Caki2 (cell line): ENCODE results near the gene ZNF507. TPM values are rescaled to one million over a fixed set of nuclear protein-coding genes. Genes with fewer than 3 reads are reported as not detected.
"Not testable (repeated sequence)": the region's sequence is repeated elsewhere in the genome, so short reads cannot be mapped to it uniquely, and the experiment has no call there.

Experiments used
- DNase-seq: peaks from one replicate; pipeline ENCODE4 v3.0.0-alpha.2; 2015; ENCODE audit warnings: low read depth
- in situ Hi-C: cut with HindIII; loops from 2 replicates; pipeline ENCODE4 v1.10.0; 2016; ENCODE audit warnings: low sequenced_read_pairs, low pct_unique_long_range_greater_than_20kb, mixed read lengths
- total RNA-seq: library from RNA; depleted of rRNA; stranded (reverse); fragments of >200 nt; shearing (Covaris generic); gene quantifications from 2 replicates; pipeline ENCODE4 v1.2.3, GENCODE V29; 2014; ENCODE audit warnings: low replicate concordance

Gene ZNF507
- total RNA-seq, 1 experiment from 2014 or later, result 4.6 TPM

GRCh38 chr19:32401992-32402391, 56.6 kb downstream of the ZNF507 start:
- no peak for DNase-seq
- in situ Hi-C loops, result no loop called here

GRCh38 chr19:32403291-32403995, 58.0 kb downstream of the ZNF507 start:
- in situ Hi-C loops, result no loop called here
- no peak for DNase-seq

DNA sequence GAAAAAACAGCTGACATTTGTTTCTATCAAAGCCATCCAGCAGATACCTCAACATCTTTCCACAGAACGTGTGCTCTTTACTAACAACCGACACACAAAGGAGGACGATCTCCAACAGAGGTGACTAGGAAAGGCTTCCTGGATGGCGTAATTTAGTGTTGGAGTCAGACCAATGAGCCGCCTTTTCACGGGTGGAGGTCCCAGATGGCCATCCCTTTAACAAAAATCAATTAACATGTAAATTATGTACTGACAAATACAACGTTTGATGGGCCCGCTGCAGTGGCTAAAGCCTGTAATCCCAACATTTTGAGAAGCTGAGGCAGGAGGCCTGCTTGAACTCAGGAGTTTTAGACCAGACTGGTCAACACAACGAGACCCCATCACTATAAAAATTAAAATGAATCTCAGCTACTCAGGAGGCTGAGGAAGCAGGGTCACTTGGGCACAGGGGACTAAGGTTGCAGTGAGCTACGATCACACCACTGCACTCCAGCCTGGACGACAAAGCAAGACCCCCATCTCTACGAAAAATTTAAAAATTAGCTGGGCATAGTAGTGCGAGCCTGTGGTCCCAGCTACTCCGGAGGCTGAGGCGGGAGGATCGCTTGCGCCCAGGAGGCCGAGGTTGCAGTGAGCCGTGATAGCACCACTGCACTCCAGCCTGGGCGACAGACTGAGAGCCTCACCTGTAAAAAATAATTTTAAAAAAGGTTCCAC, 59.0 kb downstream of the ZNF507 start:
- in situ Hi-C loops, result no loop called here
- DNase-seq, result no peak

DNA sequence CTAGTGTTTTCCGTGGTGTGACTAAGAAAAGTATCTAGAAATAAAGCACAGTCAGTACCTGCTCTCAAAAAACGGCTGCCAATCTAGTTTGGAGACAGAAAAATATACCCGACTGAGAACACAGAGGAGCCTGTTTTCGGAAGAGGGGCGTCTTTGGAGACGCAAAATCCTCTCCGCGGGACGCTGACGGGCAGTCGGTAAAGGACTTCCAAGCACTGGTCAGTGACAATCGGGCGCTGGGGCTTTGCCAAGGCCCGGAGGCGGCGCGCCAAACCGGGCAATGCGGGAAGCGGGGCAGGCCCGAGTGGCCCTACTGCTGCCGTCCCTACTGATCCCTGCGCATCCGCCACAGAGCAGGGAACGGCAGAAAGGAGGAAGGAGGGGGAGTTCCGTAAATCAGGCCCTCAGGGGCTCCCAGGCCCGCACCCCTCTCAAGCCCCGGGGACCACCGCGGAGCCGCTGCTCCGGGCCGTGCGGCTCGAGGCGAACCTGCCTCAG, 59.6 kb downstream of the ZNF507 start:
- DNase-seq, result no peak
- in situ Hi-C loops, result no loop called here

DNA sequence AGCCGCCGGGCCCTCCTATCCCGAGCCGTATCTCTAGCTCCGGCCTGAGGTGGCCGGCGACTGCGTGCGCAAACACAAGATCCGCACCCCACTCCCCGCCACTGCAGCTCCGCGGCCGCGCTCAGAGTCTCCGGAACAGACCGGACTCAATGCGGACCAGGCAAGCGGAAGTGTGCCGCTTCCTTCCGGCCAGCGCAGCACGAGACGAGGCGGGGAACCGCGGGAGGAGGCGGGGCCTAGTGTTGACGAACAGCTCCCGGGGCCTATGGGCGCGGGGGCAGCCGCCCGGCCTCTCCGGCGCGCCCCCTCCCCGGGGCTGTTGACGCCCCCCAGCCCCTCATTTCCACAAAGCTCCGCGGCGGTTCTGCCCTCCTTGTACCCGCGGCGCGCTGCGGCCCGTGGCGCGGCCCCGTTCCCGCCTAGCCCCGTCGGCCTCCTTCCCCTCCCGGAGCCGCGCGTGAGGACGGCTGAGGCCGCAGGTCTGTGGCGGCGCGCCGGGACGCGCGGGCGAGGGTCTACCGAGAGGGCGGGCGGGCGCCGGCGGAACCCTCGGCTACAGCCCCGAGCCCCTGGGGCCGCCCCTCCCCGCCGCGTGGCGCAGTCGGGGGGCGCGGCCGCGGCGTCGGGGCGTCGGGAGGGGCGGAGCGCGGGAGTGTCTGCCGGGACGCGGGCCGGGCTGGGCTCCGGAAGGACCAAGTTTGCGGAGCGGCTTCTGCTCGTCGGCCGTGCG, 60.2 kb downstream of the ZNF507 start, which contains the start of gene DPY19L3:
Gene DPY19L3 (plus strand): TSS at position 340 of the 730 bp plus-strand sequence. CDS start 2,484 bp downstream, outside the sequence.
- in situ Hi-C loops, result no loop called here
- peak; percentile 92 for DNase-seq

- no peak for DNase-seq
- in situ Hi-C loops, result no loop called here
These were observed 61.0 kb downstream of the ZNF507 start for GRCh38 chr19:32406161-32407003.

GRCh38 chr19:32407004-32407992, 61.9 kb downstream of the ZNF507 start:
- in situ Hi-C loops, result no loop called here
- DNase-seq, result no peak

GRCh38 chr19:32415246-32415645, 69.8 kb downstream of the ZNF507 start:
- no peak for DNase-seq
- in situ Hi-C loops, result no loop called here

DNA sequence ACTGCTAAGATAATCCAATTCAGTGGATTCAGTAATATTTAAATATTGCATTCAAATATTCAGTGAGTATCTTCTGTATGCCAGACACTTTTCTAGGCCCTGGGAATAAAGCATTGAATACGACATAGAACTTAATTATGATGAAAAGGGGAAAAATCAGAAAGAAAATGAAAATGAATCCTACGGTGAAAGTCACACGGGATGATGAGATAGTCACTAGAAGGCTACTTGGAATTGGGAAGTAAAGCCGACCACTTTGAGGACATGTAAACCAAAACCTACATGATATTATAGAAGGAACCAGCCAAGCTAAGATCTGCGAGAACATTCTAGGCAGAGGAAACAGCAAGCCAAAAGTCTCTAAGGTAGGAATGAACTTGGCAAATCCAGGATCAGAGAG, 70.3 kb downstream of the ZNF507 start:
- no peak for DNase-seq
- in situ Hi-C loops, result no loop called here

- no peak for DNase-seq
- in situ Hi-C loops, result no loop called here
These were observed 71.5 kb downstream of the ZNF507 start for GRCh38 chr19:32416749-32417456.

DNA sequence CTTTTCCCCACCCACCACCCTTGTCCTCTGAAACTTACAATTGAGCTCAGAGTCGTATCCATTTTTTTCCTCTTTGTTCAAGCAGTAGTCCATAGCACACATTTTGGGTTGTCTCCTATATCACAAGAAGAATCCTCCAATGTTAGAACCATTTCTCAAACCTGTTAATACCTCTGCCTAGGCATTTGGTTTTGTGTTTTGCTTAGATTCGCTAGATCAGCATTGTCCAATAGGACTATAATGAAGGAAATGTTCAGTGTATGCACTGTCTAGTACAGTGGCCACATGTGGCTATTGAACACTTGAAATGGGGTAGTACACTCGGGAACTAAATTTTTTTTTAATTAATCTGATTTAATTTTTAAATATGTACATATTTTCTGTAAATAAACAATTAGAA, 72.7 kb downstream of the ZNF507 start:
- in situ Hi-C loops, result no loop called here

GRCh38 chr19:32421589-32422361, 76.4 kb downstream of the ZNF507 start:
- in situ Hi-C loops, result no loop called here
- DNase-seq, result no peak

More for the DNA sequence above, 72.7 kb downstream of the ZNF507 start:
- DNase-seq, result no peak

DNA sequence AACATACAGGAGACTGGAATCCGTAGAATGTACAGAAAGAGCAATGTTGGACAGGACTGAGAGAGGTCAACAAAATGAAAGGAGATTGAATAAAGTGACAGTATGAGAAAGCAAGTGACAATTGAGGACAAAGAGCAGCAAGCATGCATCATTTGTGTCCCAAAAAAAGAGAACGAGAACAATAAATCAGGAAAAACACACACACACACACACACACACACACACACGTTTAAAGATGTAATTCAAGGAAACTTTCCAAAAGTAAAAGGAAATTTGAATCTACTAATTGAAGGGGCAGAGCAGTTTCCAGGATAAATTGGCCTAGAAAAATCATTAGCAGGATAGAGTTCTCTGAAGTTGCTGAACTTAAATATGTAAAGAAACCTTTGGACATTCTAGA, 77.0 kb downstream of the ZNF507 start:
- DNase-seq, result no peak
- in situ Hi-C loops, result no loop called here

DNA sequence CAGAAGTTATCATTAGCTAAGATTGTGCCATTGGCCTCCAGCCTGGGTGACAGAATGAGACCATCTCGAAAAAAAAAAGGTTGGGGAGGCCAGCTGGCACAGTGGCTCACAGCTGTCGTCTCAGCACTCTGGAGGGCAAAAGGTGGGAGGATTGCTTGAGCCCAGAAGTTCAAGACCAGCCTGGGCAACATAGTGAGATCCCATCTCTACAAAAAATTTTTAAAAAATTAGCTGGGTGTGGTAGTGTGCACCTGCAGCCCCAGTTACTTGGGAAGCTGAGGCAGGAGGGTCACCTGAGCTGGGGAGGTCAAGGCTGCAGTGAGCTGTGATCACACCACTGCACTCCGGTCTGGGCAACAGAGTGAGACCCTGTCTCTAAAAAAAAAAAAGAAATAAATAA, 78.5 kb downstream of the ZNF507 start:
- DNase-seq, in situ Hi-C loops: not testable (repeated sequence)

DNA sequence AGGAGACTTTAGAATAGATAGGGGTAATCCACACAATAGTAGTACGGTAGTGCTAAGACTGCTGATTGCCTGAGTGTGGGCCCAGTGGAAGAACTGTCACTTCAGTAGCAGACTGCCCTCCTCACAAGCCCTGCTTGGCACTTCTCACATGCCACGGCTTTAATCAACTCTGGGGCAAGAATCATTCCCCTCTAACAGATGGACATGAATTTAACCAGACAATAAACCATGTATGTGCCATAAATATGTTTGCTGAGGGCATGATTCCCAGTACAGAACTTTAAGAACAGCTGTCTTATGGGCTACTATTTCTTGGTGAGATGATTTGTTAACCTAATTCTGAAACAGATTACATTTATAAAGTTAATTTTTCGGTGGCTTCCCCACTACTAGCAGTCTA, 82.1 kb downstream of the ZNF507 start:
- in situ Hi-C loops, result no loop called here
- DNase-seq, result no peak

GRCh38 chr19:32436692-32437091, 91.3 kb downstream of the ZNF507 start:
- in situ Hi-C loops, result no loop called here
- no peak for DNase-seq
